GM12891 (cell line): ENCODE data around the gene RNPS1.

ENCODE experiments used
- PAX5 ChIP-seq: IDR thresholded peaks from 2 replicates; pipeline ENCODE4 v1.6.1; 2011; ENCODE audit warnings: low read length, moderate library complexity, mild to moderate bottlenecking; ENCODE audit not compliant: insufficient read depth, severe bottlenecking
- POLR2A ChIP-seq: IDR thresholded peaks from 2 replicates; pipeline ENCODE4 v1.6.1; 2011; ENCODE audit warnings: low read depth, low read length, control low read depth
- POLR2AphosphoS5 ChIP-seq: IDR thresholded peaks from 2 replicates; pipeline ENCODE4 v1.6.1; 2011; ENCODE audit warnings: low read depth, low read length, control low read depth
- POU2F2 ChIP-seq: IDR thresholded peaks from 2 replicates; pipeline ENCODE4 v1.6.1; 2011; ENCODE audit warnings: low read depth, mild to moderate bottlenecking, control low read depth, low read length, moderate library complexity
- SPI1 ChIP-seq: IDR thresholded peaks from 2 replicates; pipeline ENCODE4 v1.6.1; 2011; ENCODE audit warnings: low read depth, low read length, control low read depth
- TAF1 ChIP-seq: IDR thresholded peaks from 2 replicates; pipeline ENCODE4 v1.6.1; 2011; ENCODE audit warnings: low read depth, low read length, control low read depth

- TF ChIP-seq POLR2A (no peak), TAF1 (no peak), SPI1 (no peak), POLR2AphosphoS5 (no peak), PAX5 (no peak), POU2F2 (no peak)
These were observed 38.8 kb downstream of the RNPS1 start for GRCh38 chr16:2229091-2229490.
